ENCODE data around the gene CDKN1B. TPM values are rescaled to one million over a fixed set of nuclear protein-coding genes. Genes with fewer than 3 reads are reported as not detected.

The CDKN1B gene
- total and polyA plus RNA-seq, 2 donors (not counting 3 experiments of a cell fraction or from before 2014, with no cell fraction given) = 12.7 to 40.8 TPM

DNA sequence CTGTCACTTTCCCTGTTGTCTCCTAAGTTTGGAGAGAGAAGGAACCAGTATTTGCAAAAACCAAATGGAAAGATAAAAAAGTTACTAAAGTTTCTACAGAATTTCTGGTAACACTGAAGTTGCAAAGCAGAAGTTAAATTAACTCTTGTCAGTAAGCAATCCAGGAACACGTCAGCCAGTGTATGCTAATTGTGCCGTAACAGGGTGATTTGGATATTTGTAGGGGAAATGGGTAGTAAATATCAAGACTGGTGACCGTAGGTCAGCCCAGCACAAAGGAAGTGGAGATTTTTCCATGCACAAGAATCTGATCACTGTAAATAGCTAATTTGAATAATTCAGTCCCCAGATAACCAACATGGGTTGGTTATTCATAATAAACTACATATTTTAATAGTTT is 2.3 kb downstream of the CDKN1B start:
- intact Hi-C loops (cut with micrococcal nuclease) (loop anchor here (5.0 kb wide), 2 partner anchors 157 to 483 kb away; partner anchors contain the start of gene DUSP16), dilution Hi-C loops (cut with MboI; ENCODE audit: extremely low pct_ligation_motif_present, low sequenced_read_pairs) (no loop called here)
- Histone ChIP-seq H4K20me1 (replicated peaks; ENCODE audit: control insufficient read depth, extremely low read depth, insufficient read depth, low read length) (no peaks in the 10 kb centered on the region), H3K27ac (ENCODE audit: insufficient read depth, low read depth, low read length) (peak overlapping the region; percentile 98), H3K9ac (replicated peaks; ENCODE audit: extremely low read depth, insufficient read depth, low read length) (peak overlapping the region; percentile 98), H3K27me3 (ENCODE audit: control insufficient read depth in 2 of 2, insufficient read depth in 2 of 2, low read length in 2 of 2) (no peaks in the 10 kb centered on the region), H3K9me3 (replicated peaks; ENCODE audit: control insufficient read depth, insufficient read depth, low read length) (no peaks in the 10 kb centered on the region), H3K79me2 (ENCODE audit: control insufficient read depth, insufficient read depth, low read length) (peaks cover 72% of the 10 kb centered on the region), H3K4me3 (replicated peaks in 1 of 3; ENCODE audit: insufficient read depth in 1 of 3, low read depth in 1 of 3, low read length in 3 of 3) (peak overlapping the region; percentile 67 to 99 (median 95)), H2AFZ (ENCODE audit: low read depth, low read length) (no peak overlapping the region), H3K9me1 (replicated peaks; ENCODE audit: control insufficient read depth, extremely low read depth, insufficient read depth, low read length) (no peaks in the 10 kb centered on the region), H3K4me1 (ENCODE audit: control insufficient read depth, extremely low read depth, insufficient read depth, low read length) (peaks cover 51% of the 10 kb centered on the region), H3K4me2 (ENCODE audit: insufficient read depth, low read length) (peak overlapping the region; percentile 95), H3K36me3 (ENCODE audit: control insufficient read depth in 2 of 2, extremely low read depth in 1 of 2, insufficient read depth in 2 of 2, low read length in 2 of 2) (peaks cover 3 to 5% of the 10 kb centered on the region in 2 experiments)
- CTCF ChIA-PET = interaction anchor here (1.4 to 11.0 kb wide), 2 partner anchors 17 to 69 kb away, joined by 3 to 159 read pairs; no protein-coding TSS in a partner anchor
- FAIRE-seq = no peak
- no TSS peak for BruUV-seq (replicated peaks)
- DNase-seq (ENCODE audit: low read depth, low spot score) = peak; percentile 68
- TF ChIP-seq, protein P1, sequence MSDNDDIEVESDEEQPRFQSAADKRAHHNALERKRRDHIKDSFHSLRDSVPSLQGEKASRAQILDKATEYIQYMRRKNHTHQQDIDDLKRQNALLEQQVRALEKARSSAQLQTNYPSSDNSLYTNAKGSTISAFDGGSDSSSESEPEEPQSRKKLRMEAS (IDR thresholded peaks at IDR 0.05; ENCODE audit: insufficient read depth, insufficient read length) = no peak
- TF ChIP-seq JUN (IDR thresholded peaks at IDR 0.05; ENCODE audit: borderline replicate concordance, insufficient read depth, insufficient read length, low read depth) (no peak), GATA2 (IDR thresholded peaks at IDR 0.05; ENCODE audit: insufficient read depth, insufficient read length, low read depth, low read length) (no peak), POLR2AphosphoS5 (IDR thresholded peaks at IDR 0.05; ENCODE audit: insufficient read depth, low read depth, low read length) (no peak), POLR2A (IDR thresholded peaks at IDR 0.05; ENCODE audit: low read depth, low read length) (no peak), EZH2 (IDR thresholded peaks at IDR 0.05; ENCODE audit: borderline replicate concordance, low read depth, low read length, severe bottlenecking) (no peak), MYC (IDR thresholded peaks at IDR 0.05; ENCODE audit: low read depth, low read length) (no peak), FOS (IDR thresholded peaks at IDR 0.05; ENCODE audit: borderline replicate concordance, insufficient read depth, low read length) (no peak)
- TF ChIP-seq, protein P2, sequence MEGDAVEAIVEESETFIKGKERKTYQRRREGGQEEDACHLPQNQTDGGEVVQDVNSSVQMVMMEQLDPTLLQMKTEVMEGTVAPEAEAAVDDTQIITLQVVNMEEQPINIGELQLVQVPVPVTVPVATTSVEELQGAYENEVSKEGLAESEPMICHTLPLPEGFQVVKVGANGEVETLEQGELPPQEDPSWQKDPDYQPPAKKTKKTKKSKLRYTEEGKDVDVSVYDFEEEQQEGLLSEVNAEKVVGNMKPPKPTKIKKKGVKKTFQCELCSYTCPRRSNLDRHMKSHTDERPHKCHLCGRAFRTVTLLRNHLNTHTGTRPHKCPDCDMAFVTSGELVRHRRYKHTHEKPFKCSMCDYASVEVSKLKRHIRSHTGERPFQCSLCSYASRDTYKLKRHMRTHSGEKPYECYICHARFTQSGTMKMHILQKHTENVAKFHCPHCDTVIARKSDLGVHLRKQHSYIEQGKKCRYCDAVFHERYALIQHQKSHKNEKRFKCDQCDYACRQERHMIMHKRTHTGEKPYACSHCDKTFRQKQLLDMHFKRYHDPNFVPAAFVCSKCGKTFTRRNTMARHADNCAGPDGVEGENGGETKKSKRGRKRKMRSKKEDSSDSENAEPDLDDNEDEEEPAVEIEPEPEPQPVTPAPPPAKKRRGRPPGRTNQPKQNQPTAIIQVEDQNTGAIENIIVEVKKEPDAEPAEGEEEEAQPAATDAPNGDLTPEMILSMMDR (IDR thresholded peaks at IDR 0.05; ENCODE audit: extremely low read depth in 1 of 2, insufficient read depth in 1 of 2, low read depth in 1 of 2, low read length in 2 of 2) = no peak
- POLR2A ChIA-PET = no interaction called here

Measured in endothelial cell of umbilical vein (primary cell).